ENCODE data around the gene ADCY6.

The ADCY6 gene

DNA sequence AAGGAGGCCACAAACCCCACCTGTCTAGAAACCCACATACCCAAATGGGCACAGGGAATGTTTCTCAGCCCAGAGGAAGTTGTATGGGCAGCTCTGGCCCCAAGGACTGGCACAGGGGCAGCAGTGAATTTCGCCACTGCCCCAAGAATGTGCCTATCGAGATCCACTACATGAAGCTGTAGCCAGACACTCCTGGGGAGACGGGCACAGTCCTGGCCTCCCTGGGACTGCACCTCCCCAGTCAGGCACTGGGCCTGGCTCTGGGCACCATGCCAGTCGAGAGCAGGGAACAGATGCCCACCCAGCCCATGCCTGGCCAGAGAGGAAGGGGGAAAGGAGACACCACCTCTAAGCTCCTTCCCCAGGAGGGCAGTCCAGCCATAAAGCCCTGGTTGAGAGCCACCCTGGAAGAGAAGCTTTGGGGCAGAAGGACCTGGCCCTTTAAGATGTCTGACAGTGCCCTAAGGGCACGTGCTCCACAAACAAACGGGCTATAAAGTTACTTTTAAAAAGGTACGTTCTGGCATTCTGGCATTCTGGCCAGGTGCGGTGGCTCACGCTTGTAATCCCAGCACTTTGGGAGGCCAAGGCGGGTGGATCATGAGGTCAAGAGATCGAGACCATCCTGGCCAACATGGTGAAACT lies 8.4 kb downstream of the ADCY6 start:
- H3K36me3 Mint-ChIP-seq, result no peaks in the 10 kb centered on the region
- H3K4me3 Mint-ChIP-seq, result no peak overlapping the region
- DNase-seq (ENCODE audit: low spot score in 2 of 2) (no peak), ATAC-seq (no peak)
- no peak overlapping the region for H3K27ac Mint-ChIP-seq
- no peaks in the 10 kb centered on the region for H3K4me1 Mint-ChIP-seq
- H3K9me3 Mint-ChIP-seq, result no peaks in the 10 kb centered on the region

- no peak for ATAC-seq
- no peaks in the 10 kb centered on the region for H3K4me1 Mint-ChIP-seq
- no peaks in the 10 kb centered on the region for H3K9me3 Mint-ChIP-seq
- no peak overlapping the region for H3K27ac Mint-ChIP-seq
- DNase-seq (ENCODE audit: low spot score in 2 of 2), result no peak
- no peak overlapping the region for H3K4me3 Mint-ChIP-seq
- no peaks in the 10 kb centered on the region for H3K36me3 Mint-ChIP-seq
Measured at GRCh38 chr12:48779869-48780268, 9.0 kb downstream of the ADCY6 start.

DNA sequence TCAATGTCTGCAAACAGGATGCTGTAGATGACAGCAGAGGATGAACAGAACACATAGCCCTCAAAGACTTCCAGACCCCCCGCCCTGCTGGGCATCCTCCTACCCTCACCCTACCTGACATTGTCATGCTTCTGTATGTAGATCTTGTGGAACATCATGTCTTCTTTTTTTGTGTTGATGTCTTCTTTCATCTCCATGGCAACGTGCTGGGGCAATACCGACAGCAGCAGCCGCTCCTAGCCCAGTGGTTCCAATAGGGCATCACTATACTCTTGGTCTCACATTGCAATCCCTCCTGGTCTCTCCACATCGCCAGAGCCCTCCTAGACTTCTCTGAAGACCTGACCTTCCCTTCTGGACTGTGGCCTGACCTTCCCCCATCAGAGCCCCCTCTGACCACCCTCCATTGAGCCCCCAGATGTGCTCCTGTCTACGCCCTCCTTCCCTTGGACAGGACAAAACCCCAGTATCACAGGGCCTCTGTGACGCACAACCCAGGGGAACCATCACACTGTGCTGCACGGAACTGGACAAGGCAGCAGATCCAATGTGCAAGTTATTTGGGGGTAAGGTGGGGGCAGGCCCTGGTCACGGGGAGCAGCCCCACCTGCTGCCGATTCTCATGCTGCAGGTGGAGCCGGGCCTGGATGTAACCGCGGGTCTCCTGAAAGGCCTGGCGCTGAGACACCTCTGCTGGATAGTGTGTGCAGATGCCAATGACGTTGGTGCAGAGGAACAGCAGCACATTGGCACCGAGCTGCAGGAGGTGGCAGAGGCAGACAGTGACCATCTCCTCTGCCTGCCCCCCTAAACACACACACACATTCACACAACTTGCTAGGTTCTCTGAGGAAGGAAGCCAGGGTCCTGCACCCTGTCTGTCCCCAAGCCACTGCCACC lies 11.1 kb downstream of the ADCY6 start:
- ATAC-seq (no peak), DNase-seq (ENCODE audit: low spot score in 2 of 2) (no peak)
- Mint-ChIP-seq H3K4me1 (no peaks in the 10 kb centered on the region), H3K27ac (peak overlapping the region; percentile 11), H3K4me3 (no peak overlapping the region), H3K36me3 (no peaks in the 10 kb centered on the region), H3K9me3 (no peaks in the 10 kb centered on the region)

DNA sequence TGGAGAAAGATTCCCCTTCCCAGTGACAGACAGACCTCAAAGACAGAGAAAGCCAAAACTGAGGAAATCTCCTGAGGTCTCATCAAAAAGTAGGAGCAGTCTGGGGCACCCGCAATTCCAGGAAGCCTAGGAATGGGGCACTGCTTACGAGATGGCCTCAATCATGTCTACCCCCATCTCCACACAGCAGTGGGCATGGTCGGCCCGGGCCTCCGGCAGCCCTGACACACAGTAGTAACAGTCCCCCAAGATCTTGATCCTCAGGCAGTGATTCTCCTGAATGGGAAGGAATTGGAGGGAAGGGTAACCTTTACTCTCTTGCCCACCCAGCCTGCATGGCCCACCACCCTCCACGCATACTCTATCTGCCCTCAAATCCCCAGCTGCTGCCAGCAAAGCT lies 11.9 kb downstream of the ADCY6 start:
- no peaks in the 10 kb centered on the region for H3K36me3 Mint-ChIP-seq
- H3K4me3 Mint-ChIP-seq, result no peak overlapping the region
- ATAC-seq, result no peak
- no peaks in the 10 kb centered on the region for H3K9me3 Mint-ChIP-seq
- H3K4me1 Mint-ChIP-seq, result peaks cover 1% of the 10 kb centered on the region
- peak overlapping the region; percentile 11 for H3K27ac Mint-ChIP-seq
- DNase-seq (ENCODE audit: low spot score in 2 of 2), result no peak

DNA sequence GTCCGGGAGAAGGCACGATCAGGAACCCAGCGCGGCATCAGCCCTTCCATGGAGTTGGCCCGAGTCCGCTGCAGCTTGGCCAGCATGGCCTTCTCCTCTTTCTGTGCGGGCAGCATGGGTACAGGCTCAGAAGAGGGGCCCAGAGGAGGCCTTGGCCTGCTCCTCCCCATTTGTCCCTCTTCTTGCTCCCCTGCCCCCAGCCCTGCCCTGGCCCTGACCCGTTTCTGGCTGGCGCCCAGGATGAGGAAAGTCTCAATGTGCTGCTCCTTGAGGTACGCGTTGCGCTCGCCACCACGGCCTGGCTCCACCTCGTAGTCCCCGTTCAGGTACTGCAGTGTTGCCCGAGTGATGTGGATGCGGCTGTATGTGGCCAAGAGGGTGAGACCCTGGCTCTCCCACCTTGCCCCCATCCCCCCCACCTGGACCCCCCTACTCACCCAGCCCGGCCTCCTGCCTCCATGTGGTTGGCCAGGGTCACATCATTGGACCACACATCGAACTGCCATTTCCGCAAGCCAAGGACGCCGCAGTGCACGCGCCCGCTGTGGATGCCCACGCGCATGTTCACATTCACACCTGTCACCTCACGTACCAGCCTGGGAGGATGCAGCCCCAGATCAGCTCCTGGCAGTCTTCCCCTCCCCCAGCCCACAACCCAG lies 12.8 kb downstream of the ADCY6 start:
- H3K4me3 Mint-ChIP-seq, result no peak overlapping the region
- no peaks in the 10 kb centered on the region for H3K9me3 Mint-ChIP-seq
- H3K27ac Mint-ChIP-seq, result no peak overlapping the region
- ATAC-seq (no peak), DNase-seq (ENCODE audit: low spot score in 2 of 2) (no peak)
- H3K4me1 Mint-ChIP-seq, result peaks cover 6% of the 10 kb centered on the region
- H3K36me3 Mint-ChIP-seq, result no peaks in the 10 kb centered on the region

GRCh38 chr12:48775299-48775698 lies 13.6 kb downstream of the ADCY6 start:
- Mint-ChIP-seq H3K4me3 (no peak overlapping the region), H3K4me1 (peaks cover 6% of the 10 kb centered on the region), H3K9me3 (no peaks in the 10 kb centered on the region), H3K27ac (no peak overlapping the region), H3K36me3 (no peaks in the 10 kb centered on the region)
- DNase-seq (ENCODE audit: low spot score in 2 of 2) (no peak), ATAC-seq (no peak)

- peaks cover 6% of the 10 kb centered on the region for H3K4me1 Mint-ChIP-seq
- no peak overlapping the region for H3K4me3 Mint-ChIP-seq
- no peak for DNase-seq (ENCODE audit: low spot score in 2 of 2)
- no peaks in the 10 kb centered on the region for H3K9me3 Mint-ChIP-seq
- no peak for ATAC-seq
- H3K36me3 Mint-ChIP-seq, result no peaks in the 10 kb centered on the region
- H3K27ac Mint-ChIP-seq, result no peak overlapping the region
Measured at GRCh38 chr12:48774516-48774915, 14.4 kb downstream of the ADCY6 start.

DNA sequence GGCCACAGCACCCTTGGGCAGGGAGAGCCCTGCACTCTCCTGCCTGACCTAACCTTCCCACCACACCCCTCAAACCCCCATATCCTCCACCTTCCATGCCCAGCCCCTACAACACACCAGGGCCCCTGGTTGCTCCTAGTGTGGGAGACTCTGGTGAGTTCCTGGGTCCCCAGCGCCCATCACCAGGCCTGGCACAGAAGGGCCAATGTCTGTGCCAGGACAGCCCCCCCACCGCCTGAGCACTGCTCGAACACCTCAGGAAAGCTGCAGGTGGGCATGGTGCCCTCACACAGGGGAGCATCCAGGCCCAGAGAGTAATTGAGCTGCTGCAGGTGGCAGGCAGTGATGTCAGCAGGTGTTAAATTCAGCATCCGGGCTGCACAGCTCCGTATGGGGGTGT lies 15.2 kb downstream of the ADCY6 start:
- Mint-ChIP-seq H3K4me1 (peaks cover 6% of the 10 kb centered on the region), H3K36me3 (no peaks in the 10 kb centered on the region), H3K9me3 (no peaks in the 10 kb centered on the region), H3K27ac (peak overlapping the region; percentile 70), H3K4me3 (no peak overlapping the region)
- ATAC-seq (no peak), DNase-seq (ENCODE audit: low spot score in 2 of 2) (no peak)

DNA sequence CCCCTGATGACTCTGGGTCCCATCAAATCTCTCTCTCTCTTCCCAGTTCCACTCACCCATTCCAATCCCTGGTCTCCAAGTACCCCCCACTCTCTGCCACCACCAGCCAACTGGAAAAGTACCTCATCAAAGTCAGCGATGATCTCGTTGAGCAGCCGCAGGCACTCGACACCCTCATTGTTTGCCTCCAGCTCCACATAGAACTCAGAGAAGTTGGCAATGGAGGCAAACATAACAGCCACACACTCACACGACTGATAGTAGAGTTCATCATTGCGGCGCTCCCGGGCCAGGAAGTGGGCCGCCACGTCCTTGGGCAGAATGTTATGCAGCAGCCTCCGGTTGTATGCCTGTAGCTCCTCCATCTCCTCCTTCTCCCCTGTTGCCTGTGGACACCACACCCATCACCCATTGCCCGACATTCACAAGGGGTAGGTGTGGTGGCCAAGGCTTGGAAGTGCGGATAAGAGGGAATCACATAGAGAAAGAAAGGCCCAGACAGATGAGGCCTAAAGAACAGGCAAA lies 17.2 kb downstream of the ADCY6 start:
- no peak for ATAC-seq
- Mint-ChIP-seq H3K4me1 (peaks cover 7% of the 10 kb centered on the region), H3K36me3 (no peaks in the 10 kb centered on the region), H3K27ac (peak overlapping the region; percentile 35), H3K9me3 (no peaks in the 10 kb centered on the region), H3K4me3 (no peak overlapping the region)
- no peak for DNase-seq (ENCODE audit: low spot score in 2 of 2)

GRCh38 chr12:48770756-48771155 lies 18.1 kb downstream of the ADCY6 start:
- DNase-seq (ENCODE audit: low spot score in 2 of 2) (no peak), ATAC-seq (no peak)
- H3K9me3 Mint-ChIP-seq, result no peaks in the 10 kb centered on the region
- peaks cover 16% of the 10 kb centered on the region for H3K4me1 Mint-ChIP-seq
- H3K4me3 Mint-ChIP-seq, result no peak overlapping the region
- H3K36me3 Mint-ChIP-seq, result no peaks in the 10 kb centered on the region
- H3K27ac Mint-ChIP-seq, result no peak overlapping the region

- ATAC-seq, result no peak
Measured at GRCh38 chr12:48768736-48769135, 20.2 kb downstream of the ADCY6 start.

GRCh38 chr12:48768147-48768546 lies 20.7 kb downstream of the ADCY6 start:
- no peaks in the 10 kb centered on the region for H3K9me3 Mint-ChIP-seq
- H3K4me1 Mint-ChIP-seq, result peaks cover 22% of the 10 kb centered on the region
- H3K27ac Mint-ChIP-seq, result peak overlapping the region; percentile 41
- H3K36me3 Mint-ChIP-seq, result no peaks in the 10 kb centered on the region
- no peak overlapping the region for H3K4me3 Mint-ChIP-seq
- no peak for ATAC-seq
- no peak for DNase-seq (ENCODE audit: low spot score in 2 of 2)

More at GRCh38 chr12:48768736-48769135, 20.2 kb downstream of the ADCY6 start:
- Mint-ChIP-seq H3K4me3 (no peak overlapping the region), H3K4me1 (peaks cover 22% of the 10 kb centered on the region), H3K9me3 (no peaks in the 10 kb centered on the region), H3K36me3 (no peaks in the 10 kb centered on the region), H3K27ac (peak overlapping the region; percentile 41)
- no peak for DNase-seq (ENCODE audit: low spot score in 2 of 2)

GRCh38 chr12:48767521-48767920 lies 21.4 kb downstream of the ADCY6 start:
- peak overlapping the region; percentile 52 for H3K27ac Mint-ChIP-seq
- H3K9me3 Mint-ChIP-seq, result no peaks in the 10 kb centered on the region
- no peak for DNase-seq (ENCODE audit: low spot score in 2 of 2)
- H3K36me3 Mint-ChIP-seq, result no peaks in the 10 kb centered on the region
- H3K4me1 Mint-ChIP-seq, result peaks cover 22% of the 10 kb centered on the region
- no peak overlapping the region for H3K4me3 Mint-ChIP-seq
- ATAC-seq, result no peak

DNA sequence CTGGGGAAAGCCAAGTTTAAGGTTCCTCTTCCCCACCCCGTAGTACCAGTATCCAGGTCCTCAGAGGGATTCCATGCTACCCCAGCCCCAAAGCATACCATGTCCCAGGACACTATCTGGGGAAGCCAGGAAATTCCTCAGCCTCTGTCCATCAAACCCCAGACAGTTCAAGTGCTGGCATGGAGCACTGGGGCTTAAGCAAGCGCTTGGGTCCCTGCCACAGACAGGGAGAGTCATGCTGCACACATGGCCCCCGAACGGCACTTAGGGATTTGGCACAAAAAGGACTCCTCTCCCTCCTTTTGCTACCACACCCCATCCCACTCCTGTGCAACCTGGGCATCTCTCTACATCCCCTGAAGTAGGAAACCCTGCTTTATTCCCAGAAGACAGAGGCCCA lies 21.8 kb downstream of the ADCY6 start:
- H3K4me3 Mint-ChIP-seq, result no peak overlapping the region
- H3K36me3 Mint-ChIP-seq, result no peaks in the 10 kb centered on the region
- no peaks in the 10 kb centered on the region for H3K9me3 Mint-ChIP-seq
- peaks cover 22% of the 10 kb centered on the region for H3K4me1 Mint-ChIP-seq
- no peak for DNase-seq (ENCODE audit: low spot score in 2 of 2)
- ATAC-seq, result no peak
- H3K27ac Mint-ChIP-seq, result peak overlapping the region; percentile 52

GRCh38 chr12:48765753-48766162 lies 23.1 kb downstream of the ADCY6 start:
- no peaks in the 10 kb centered on the region for H3K36me3 Mint-ChIP-seq
- peak overlapping the region; percentile 37 for H3K4me3 Mint-ChIP-seq

More at GRCh38 chr12:48765753-48766162, 23.1 kb downstream of the ADCY6 start:
- peaks cover 16% of the 10 kb centered on the region for H3K4me1 Mint-ChIP-seq
- no peak for DNase-seq (ENCODE audit: low spot score in 2 of 2)
- no peaks in the 10 kb centered on the region for H3K9me3 Mint-ChIP-seq
- peak; percentile 98 for ATAC-seq
- H3K27ac Mint-ChIP-seq, result peak overlapping the region; percentile 23
